Measurements from ENCODE around the gene RASGRP2.

Gene RASGRP2

GRCh38 chr11:64713781-64714363, 30.1 kb downstream of the RASGRP2 start:
- TF ChIP-seq, protein P1, sequence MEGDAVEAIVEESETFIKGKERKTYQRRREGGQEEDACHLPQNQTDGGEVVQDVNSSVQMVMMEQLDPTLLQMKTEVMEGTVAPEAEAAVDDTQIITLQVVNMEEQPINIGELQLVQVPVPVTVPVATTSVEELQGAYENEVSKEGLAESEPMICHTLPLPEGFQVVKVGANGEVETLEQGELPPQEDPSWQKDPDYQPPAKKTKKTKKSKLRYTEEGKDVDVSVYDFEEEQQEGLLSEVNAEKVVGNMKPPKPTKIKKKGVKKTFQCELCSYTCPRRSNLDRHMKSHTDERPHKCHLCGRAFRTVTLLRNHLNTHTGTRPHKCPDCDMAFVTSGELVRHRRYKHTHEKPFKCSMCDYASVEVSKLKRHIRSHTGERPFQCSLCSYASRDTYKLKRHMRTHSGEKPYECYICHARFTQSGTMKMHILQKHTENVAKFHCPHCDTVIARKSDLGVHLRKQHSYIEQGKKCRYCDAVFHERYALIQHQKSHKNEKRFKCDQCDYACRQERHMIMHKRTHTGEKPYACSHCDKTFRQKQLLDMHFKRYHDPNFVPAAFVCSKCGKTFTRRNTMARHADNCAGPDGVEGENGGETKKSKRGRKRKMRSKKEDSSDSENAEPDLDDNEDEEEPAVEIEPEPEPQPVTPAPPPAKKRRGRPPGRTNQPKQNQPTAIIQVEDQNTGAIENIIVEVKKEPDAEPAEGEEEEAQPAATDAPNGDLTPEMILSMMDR (IDR thresholded peaks at IDR 0.05; ENCODE audit: low read depth, low read length, missing control alignments): no peak
- no peak for DNase-seq (ENCODE audit: low read depth)
- H3K4me3 ChIP-seq (ENCODE audit: low read depth, low read length): no peak overlapping the region

GRCh38 chr11:64713016-64713707, 30.8 kb downstream of the RASGRP2 start:
- no peak for DNase-seq (ENCODE audit: low read depth)
- no peak overlapping the region for H3K4me3 ChIP-seq (ENCODE audit: low read depth, low read length)
- TF ChIP-seq, protein P1 (IDR thresholded peaks at IDR 0.05; ENCODE audit: low read depth, low read length, missing control alignments): no peak

DNA sequence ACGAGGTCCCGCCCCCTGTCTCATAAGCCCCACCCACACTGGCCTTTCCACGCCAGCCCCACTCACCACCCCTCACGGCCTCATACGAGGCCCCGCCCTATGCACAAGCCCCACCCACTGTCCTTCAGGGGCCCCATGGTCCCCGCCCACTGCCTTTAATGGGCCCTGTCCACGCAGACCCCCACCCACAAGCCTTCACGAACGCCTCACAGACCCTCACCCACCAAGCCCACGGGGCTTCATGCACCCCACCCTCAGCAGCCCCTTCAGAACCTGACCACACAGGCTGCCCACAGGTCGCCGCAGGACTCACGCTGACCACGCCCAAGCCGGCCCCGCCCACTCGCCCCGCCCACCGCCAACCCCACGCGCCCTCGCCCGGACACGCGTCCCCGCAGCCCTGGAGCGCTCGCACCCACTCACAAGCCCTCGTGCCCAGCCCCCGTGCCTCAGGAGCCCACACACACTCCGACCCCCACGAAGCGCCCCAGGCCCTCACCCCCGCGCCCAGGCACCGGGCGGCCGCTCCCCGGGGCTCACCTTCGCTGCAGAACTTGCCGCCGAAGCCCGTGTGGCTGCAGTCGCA, 31.4 kb downstream of the RASGRP2 start:
- H3K4me3 ChIP-seq (ENCODE audit: low read depth, low read length): no peak overlapping the region
- DNase-seq (ENCODE audit: low read depth): no peak
- TF ChIP-seq, protein P1 (IDR thresholded peaks at IDR 0.05; ENCODE audit: low read depth, low read length, missing control alignments): no peak

- TF ChIP-seq, protein P1 (IDR thresholded peaks at IDR 0.05; ENCODE audit: low read depth, low read length, missing control alignments): no peak
- H3K4me3 ChIP-seq (ENCODE audit: low read depth, low read length): no peak overlapping the region
- DNase-seq (ENCODE audit: low read depth): no peak
These were observed 32.0 kb downstream of the RASGRP2 start for GRCh38 chr11:64711956-64712362.

DNA sequence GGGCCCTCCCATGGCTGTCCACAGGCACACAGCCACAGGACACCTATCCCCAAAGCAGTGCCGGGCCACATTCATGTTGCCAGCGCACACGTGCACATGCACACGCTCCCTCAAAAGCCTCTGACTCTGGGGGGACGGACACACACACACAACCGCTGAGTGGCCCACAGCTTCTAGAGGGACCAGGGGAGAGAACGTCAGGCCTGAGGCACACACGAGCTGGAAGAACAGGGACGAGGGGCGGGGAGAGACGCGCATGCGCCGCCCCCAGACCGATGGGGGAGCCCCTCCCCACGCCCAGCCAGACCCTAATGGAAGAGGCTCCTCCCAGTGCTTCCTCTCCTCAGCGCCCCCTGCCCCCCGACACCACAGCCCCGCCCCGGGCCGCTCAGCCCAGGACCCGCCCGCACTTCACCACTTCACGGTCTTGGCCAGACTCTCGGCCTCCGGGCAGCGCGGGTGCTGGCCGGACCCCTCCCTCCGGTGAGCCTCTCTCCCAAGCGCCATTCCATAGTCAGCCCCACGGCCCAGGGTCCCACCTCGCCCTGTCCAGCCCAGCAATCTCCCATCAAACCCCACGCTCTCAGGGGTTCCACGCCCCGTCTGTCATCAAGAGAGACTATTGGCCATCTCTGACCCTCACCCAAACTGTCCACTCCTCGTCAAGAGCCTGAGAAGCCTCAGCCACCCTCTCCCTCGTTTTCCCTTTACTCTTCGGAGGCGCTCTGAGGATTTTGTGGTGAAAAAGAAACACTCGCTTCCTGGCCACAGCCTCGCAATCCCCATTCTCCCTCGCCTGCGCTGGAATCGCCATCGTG, 32.6 kb downstream of the RASGRP2 start:
- H3K4me3 ChIP-seq (ENCODE audit: low read depth, low read length): no peak overlapping the region
- no peak for DNase-seq (ENCODE audit: low read depth)
- TF ChIP-seq, protein P1 (IDR thresholded peaks at IDR 0.05; ENCODE audit: low read depth, low read length, missing control alignments): no peak

DNA sequence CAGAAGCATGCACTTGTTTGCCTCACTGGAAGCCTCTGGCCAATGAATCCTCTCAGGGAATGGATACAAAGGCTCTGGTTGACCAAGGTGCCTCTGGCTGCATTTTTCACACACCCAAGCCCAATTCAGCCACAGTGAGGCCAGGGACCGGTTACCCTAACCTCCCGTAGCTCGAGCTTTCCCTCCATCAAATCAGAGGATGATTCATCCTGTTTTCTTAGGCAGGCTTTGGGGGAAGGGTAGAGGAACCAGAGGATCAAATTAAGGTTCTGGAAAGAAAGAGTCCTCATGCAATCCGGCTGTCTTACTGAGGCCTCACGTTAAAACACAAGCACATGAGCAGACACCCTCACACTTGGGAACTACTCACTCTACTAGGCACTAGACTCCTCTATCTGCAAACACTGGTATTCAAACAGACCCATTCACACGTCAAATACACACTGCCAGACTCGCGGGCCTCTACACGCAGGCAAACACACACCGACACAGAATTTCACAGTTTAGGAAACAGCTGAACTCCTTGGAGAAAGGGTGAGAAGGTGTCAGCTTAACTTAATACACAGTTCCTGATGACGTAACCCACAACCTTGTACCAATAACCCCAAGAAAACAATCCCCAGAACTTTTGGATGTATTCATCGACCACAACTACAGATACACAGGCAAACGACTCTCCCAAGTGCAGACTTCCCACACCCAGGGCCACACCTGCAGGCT, 33.4 kb downstream of the RASGRP2 start:
- TF ChIP-seq, protein P1 (IDR thresholded peaks at IDR 0.05; ENCODE audit: low read depth, low read length, missing control alignments): no peak
- H3K4me3 ChIP-seq (ENCODE audit: low read depth, low read length): no peak overlapping the region
- no peak for DNase-seq (ENCODE audit: low read depth)
